Keratinocyte (primary cell): ENCODE results near the gene CRB2.

Source experiments
- CTCF ChIP-seq, 3 experiments: IDR thresholded peaks in 1 of 3; conservative IDR thresholded peaks in 1 of 3; optimal IDR thresholded peaks in 1 of 3; 2 replicates in 2 of 3; 3 replicates in 1 of 3; pipeline versions ENCODE3 to v1.5.1; 2011; ENCODE audit warnings: low read length in 3 of 3, mild to moderate bottlenecking in 3 of 3, moderate library complexity in 2 of 3, control low read depth in 1 of 3, inconsistent platforms in 1 of 3; ENCODE audit not compliant: insufficient read depth in 2 of 3; ENCODE audit errors: extremely low read depth in 1 of 3
- EZH2 ChIP-seq: IDR thresholded peaks from one replicate; pipeline ENCODE4 v1.6.1; 2012; ENCODE audit warnings: inconsistent platforms, mild to moderate bottlenecking, low read length, moderate library complexity

- TF ChIP-seq CTCF (optimal IDR thresholded peaks at IDR 0.05 in 1 of 3, IDR thresholded peaks at IDR 0.05 in 1 of 3, conservative IDR thresholded peaks at IDR 0.05 in 1 of 3; ENCODE audit: extremely low read depth in 1 of 3, insufficient read depth in 2 of 3, low read length in 3 of 3) (no peak), EZH2 (no peak)
These were observed 41.4 kb upstream of the CRB2 start for GRCh38 chr9:123314617-123315016.
